Activated T-cell treated with anti-CD3 and anti-CD28 coated beads, Interleukin-2, amount 50 U/mL, for 72 hours (primary cell): ENCODE measurements around the gene PCDHAC2. TPM values are rescaled to one million over a fixed set of nuclear protein-coding genes. Genes with fewer than 3 reads are reported as not detected.

Source experiments
- ATAC-seq, 2 donors: fragments of 150-1000 bp; cut with Tn5 transposase; replicated peaks in 1 of 2; 2 replicates each; pipeline ENCODE4 v1.10.0; 2021; ENCODE audit warnings: moderate library complexity in 2 of 2, mild to moderate bottlenecking in 1 of 2
- DNase-seq, 2 donors: peaks; one replicate each; pipeline ENCODE4 v3.0.0; 2021 to 2022; ENCODE audit warnings: mixed read lengths in 1 of 2
- H3K27ac Mint-ChIP-seq: one replicate; pipeline ENCODE4 v1.8.0; 2022; ENCODE audit warnings: mild to moderate bottlenecking, moderate library complexity, mixed read lengths
- H3K27me3 Mint-ChIP-seq: one replicate; pipeline ENCODE4 v1.8.0; 2022; ENCODE audit warnings: low read depth, mixed read lengths
- H3K36me3 Mint-ChIP-seq, 2 donors: one replicate each; pipeline ENCODE4 v1.8.0; 2022; ENCODE audit warnings: mixed read lengths in 2 of 2, mild to moderate bottlenecking in 1 of 2; ENCODE audit not compliant: insufficient read depth in 2 of 2
- H3K4me1 Mint-ChIP-seq: one replicate; pipeline ENCODE4 v1.8.0; 2022; ENCODE audit warnings: low read depth, mixed read lengths
- H3K4me3 Mint-ChIP-seq, 2 donors: one replicate each; pipeline ENCODE4 v1.8.0; 2022; ENCODE audit warnings: mild to moderate bottlenecking in 2 of 2, mixed read lengths in 2 of 2, moderate library complexity in 2 of 2
- H3K9me3 Mint-ChIP-seq, 2 donors: one replicate each; pipeline ENCODE4 v1.8.0; 2022; ENCODE audit warnings: mixed read lengths in 2 of 2
- total RNA-seq, 2 donors: library from RNA; stranded (reverse); gene quantifications; one replicate each; pipeline ENCODE4 v1.2.3, GENCODE V29; 2022

PCDHAC2 gene
- total RNA-seq, result not detected

- DNase-seq (no peak), ATAC-seq (no peak)
- Mint-ChIP-seq H3K4me1 (peaks cover 6% of the 10 kb centered on the region), H3K4me3 (peak within 1 kb of the TSS in 1 of 2 donors; percentile 9), H3K36me3 (no peaks in the 10 kb centered on the region), H3K27ac (no peak within 1 kb of the TSS), H3K9me3 (no peaks in the 10 kb centered on the region), H3K27me3 (peaks cover 48% of the 10 kb centered on the region)
These were observed at the start of gene PCDHAC2 for GRCh38 chr5:140966293-140967225. Gene PCDHAC2, plus strand, starts transcription at chr5:140966476. Its CDS starts 291 bp downstream, at chr5:140966767.

GRCh38 chr5:140923601-140924000 lies 42.7 kb upstream of the PCDHAC2 start:
- no peak overlapping the region for H3K27ac Mint-ChIP-seq
- H3K27me3 Mint-ChIP-seq, result peaks cover 23% of the 10 kb centered on the region
- DNase-seq (no peak), ATAC-seq (no peak)
- H3K4me3 Mint-ChIP-seq, result no peak overlapping the region
- no peaks in the 10 kb centered on the region for H3K36me3 Mint-ChIP-seq
- no peaks in the 10 kb centered on the region for H3K9me3 Mint-ChIP-seq
- peaks cover 5% of the 10 kb centered on the region for H3K4me1 Mint-ChIP-seq

GRCh38 chr5:140925806-140926442 lies 40.4 kb upstream of the PCDHAC2 start, which contains the start of gene PCDHAC1:
Gene PCDHAC1, plus strand, starts transcription at chr5:140926299. Its CDS starts 594 bp downstream, at chr5:140926893.
- H3K36me3 Mint-ChIP-seq, result peaks cover 0 to 2% of the 10 kb centered on the region in 2 donors
- no peak within 1 kb of the TSS for H3K27ac Mint-ChIP-seq
- peak within 1 kb of the TSS; percentile 52 to 60 for H3K4me3 Mint-ChIP-seq
- no peak for DNase-seq
- H3K9me3 Mint-ChIP-seq, result no peaks in the 10 kb centered on the region
- H3K4me1 Mint-ChIP-seq, result peaks cover 5% of the 10 kb centered on the region
- peak; percentile 5 to 24 for ATAC-seq
- H3K27me3 Mint-ChIP-seq, result peaks cover 35% of the 10 kb centered on the region

GRCh38 chr5:140926443-140927227 lies 39.6 kb upstream of the PCDHAC2 start:
- H3K36me3 Mint-ChIP-seq, result peaks cover 0 to 2% of the 10 kb centered on the region in 2 donors
- DNase-seq, result peak; percentile 45
- H3K27ac Mint-ChIP-seq, result no peak overlapping the region
- H3K4me3 Mint-ChIP-seq, result peak overlapping the region; percentile 52 to 60
- H3K9me3 Mint-ChIP-seq, result no peaks in the 10 kb centered on the region
- H3K4me1 Mint-ChIP-seq, result peaks cover 5% of the 10 kb centered on the region
- ATAC-seq, result peak; percentile 41 to 62
- peaks cover 35% of the 10 kb centered on the region for H3K27me3 Mint-ChIP-seq

- Mint-ChIP-seq H3K27ac (no peak overlapping the region), H3K4me3 (peak overlapping the region; percentile 43 to 60), H3K4me1 (peaks cover 5% of the 10 kb centered on the region), H3K9me3 (no peaks in the 10 kb centered on the region), H3K27me3 (peaks cover 35% of the 10 kb centered on the region), H3K36me3 (peaks cover 0 to 2% of the 10 kb centered on the region in 2 donors)
- DNase-seq, result no peak
- ATAC-seq, result no peak
These were observed 39.1 kb upstream of the PCDHAC2 start for GRCh38 chr5:140927228-140927573.

GRCh38 chr5:140934964-140935606 lies 31.2 kb upstream of the PCDHAC2 start:
- no peaks in the 10 kb centered on the region for H3K36me3 Mint-ChIP-seq
- H3K27ac Mint-ChIP-seq, result no peak overlapping the region
- no peak for DNase-seq
- no peak overlapping the region for H3K4me3 Mint-ChIP-seq
- no peaks in the 10 kb centered on the region for H3K27me3 Mint-ChIP-seq
- ATAC-seq, result no peak
- H3K4me1 Mint-ChIP-seq, result no peaks in the 10 kb centered on the region
- H3K9me3 Mint-ChIP-seq, result no peaks in the 10 kb centered on the region

- Mint-ChIP-seq H3K4me3 (no peak overlapping the region), H3K27me3 (no peaks in the 10 kb centered on the region), H3K27ac (no peak overlapping the region), H3K4me1 (no peaks in the 10 kb centered on the region), H3K36me3 (peaks cover 0 to 3% of the 10 kb centered on the region in 2 donors), H3K9me3 (peaks cover 4 to 11% of the 10 kb centered on the region in 2 donors)
- ATAC-seq (no peak), DNase-seq (no peak)
These were observed 19.7 kb upstream of the PCDHAC2 start for GRCh38 chr5:140946578-140946977.

- ATAC-seq, result no peak
These were observed 14.6 kb upstream of the PCDHAC2 start for GRCh38 chr5:140951636-140952035.

GRCh38 chr5:140953234-140953633 lies 13.0 kb upstream of the PCDHAC2 start:
- Mint-ChIP-seq H3K36me3 (no peaks in the 10 kb centered on the region), H3K4me3 (no peak overlapping the region), H3K9me3 (peaks cover 0 to 5% of the 10 kb centered on the region in 2 donors), H3K27ac (no peak overlapping the region), H3K27me3 (no peaks in the 10 kb centered on the region), H3K4me1 (no peaks in the 10 kb centered on the region)
- no peak for DNase-seq
- ATAC-seq, result no peak

More at GRCh38 chr5:140951636-140952035, 14.6 kb upstream of the PCDHAC2 start:
- Mint-ChIP-seq H3K27me3 (no peaks in the 10 kb centered on the region), H3K4me3 (no peak overlapping the region), H3K4me1 (no peaks in the 10 kb centered on the region), H3K27ac (no peak overlapping the region), H3K36me3 (no peaks in the 10 kb centered on the region), H3K9me3 (peaks cover under 1 to 5% of the 10 kb centered on the region in 2 donors)
- no peak for DNase-seq

- Mint-ChIP-seq H3K4me1 (peaks cover 6% of the 10 kb centered on the region), H3K36me3 (no peaks in the 10 kb centered on the region), H3K9me3 (no peaks in the 10 kb centered on the region), H3K27me3 (peaks cover 38% of the 10 kb centered on the region), H3K27ac (no peak overlapping the region), H3K4me3 (no peak overlapping the region)
- ATAC-seq (no peak), DNase-seq (no peak)
These were observed 4.1 kb upstream of the PCDHAC2 start for GRCh38 chr5:140962190-140962589.

GRCh38 chr5:140964356-140964755 lies 1.9 kb upstream of the PCDHAC2 start:
- no peaks in the 10 kb centered on the region for H3K36me3 Mint-ChIP-seq
- H3K9me3 Mint-ChIP-seq, result no peaks in the 10 kb centered on the region
- H3K27me3 Mint-ChIP-seq, result peaks cover 48% of the 10 kb centered on the region
- H3K27ac Mint-ChIP-seq, result no peak overlapping the region
- no peak for DNase-seq
- ATAC-seq, result no peak
- H3K4me1 Mint-ChIP-seq, result peaks cover 6% of the 10 kb centered on the region
- no peak overlapping the region for H3K4me3 Mint-ChIP-seq

GRCh38 chr5:140965905-140966292 lies 377 bp upstream of the PCDHAC2 start:
- Mint-ChIP-seq H3K27me3 (peaks cover 48% of the 10 kb centered on the region), H3K4me3 (peak overlapping the region in 1 of 2 donors; percentile 9), H3K27ac (no peak overlapping the region), H3K9me3 (no peaks in the 10 kb centered on the region), H3K36me3 (no peaks in the 10 kb centered on the region), H3K4me1 (peaks cover 6% of the 10 kb centered on the region)
- no peak for ATAC-seq
- DNase-seq, result no peak
